ENCODE measurements around the gene MMP15. TPM values are rescaled to one million over a fixed set of nuclear protein-coding genes. Genes with fewer than 3 reads are reported as not detected.
"Not testable (repeated sequence)": the region's sequence is repeated elsewhere in the genome, so short reads cannot be mapped to it uniquely, and the experiment has no call there.

Gene MMP15
- total RNA-seq, 1 experiment from 2014 or later: 4.5 TPM

DNA sequence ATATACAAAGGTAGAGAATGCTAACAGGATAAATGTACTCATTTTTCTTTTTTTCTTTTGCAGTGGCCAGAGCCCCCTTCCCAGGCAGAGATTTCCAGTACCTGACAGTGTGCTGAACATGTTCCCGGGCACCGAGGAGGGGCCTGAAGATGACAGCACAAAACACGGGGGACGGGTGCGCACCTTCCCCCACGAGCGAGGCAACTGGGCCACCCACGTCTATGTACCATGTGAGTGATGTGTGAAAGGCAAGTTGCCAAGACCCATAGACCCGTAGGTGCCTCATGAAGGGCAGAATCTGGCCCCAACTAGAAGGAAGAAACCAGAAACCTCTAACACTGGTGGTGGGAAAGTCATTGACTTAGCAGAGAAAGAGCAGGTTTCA lies 23.1 kb upstream of the MMP15 start:
- TF ChIP-seq, protein P1, sequence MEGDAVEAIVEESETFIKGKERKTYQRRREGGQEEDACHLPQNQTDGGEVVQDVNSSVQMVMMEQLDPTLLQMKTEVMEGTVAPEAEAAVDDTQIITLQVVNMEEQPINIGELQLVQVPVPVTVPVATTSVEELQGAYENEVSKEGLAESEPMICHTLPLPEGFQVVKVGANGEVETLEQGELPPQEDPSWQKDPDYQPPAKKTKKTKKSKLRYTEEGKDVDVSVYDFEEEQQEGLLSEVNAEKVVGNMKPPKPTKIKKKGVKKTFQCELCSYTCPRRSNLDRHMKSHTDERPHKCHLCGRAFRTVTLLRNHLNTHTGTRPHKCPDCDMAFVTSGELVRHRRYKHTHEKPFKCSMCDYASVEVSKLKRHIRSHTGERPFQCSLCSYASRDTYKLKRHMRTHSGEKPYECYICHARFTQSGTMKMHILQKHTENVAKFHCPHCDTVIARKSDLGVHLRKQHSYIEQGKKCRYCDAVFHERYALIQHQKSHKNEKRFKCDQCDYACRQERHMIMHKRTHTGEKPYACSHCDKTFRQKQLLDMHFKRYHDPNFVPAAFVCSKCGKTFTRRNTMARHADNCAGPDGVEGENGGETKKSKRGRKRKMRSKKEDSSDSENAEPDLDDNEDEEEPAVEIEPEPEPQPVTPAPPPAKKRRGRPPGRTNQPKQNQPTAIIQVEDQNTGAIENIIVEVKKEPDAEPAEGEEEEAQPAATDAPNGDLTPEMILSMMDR (conservative IDR thresholded peaks at IDR 0.05; ENCODE audit: low read depth, low read length): no peak
- TF ChIP-seq EZH2 (IDR thresholded peaks at IDR 0.05; ENCODE audit: borderline replicate concordance, low read depth, low read length, poor library complexity, severe bottlenecking): no peak
- POLR2A ChIA-PET (ENCODE audit: low non-redundant PET): no interaction called here
- Histone ChIP-seq H3K27ac (ENCODE audit: low read depth, low read length, poor library complexity, severe bottlenecking) (no peak overlapping the region), H3K36me3 (ENCODE audit: insufficient read depth, low read length, poor library complexity, severe bottlenecking) (peaks cover 23% of the 10 kb centered on the region), H3K4me3 (ENCODE audit: low read depth, low read length, poor library complexity, severe bottlenecking) (peak overlapping the region; percentile 85), H3K4me1 (ENCODE audit: insufficient read depth, low read length, poor library complexity, severe bottlenecking) (peaks cover 19% of the 10 kb centered on the region), H3K27me3 (replicated peaks; ENCODE audit: insufficient read depth, low read depth, low read length, poor library complexity) (no peaks in the 10 kb centered on the region), H3K9me3 (ENCODE audit: low read depth, low read length, poor library complexity, severe bottlenecking) (no peaks in the 10 kb centered on the region)
- DNase-seq (ENCODE audit: low spot score): no peak
- intact Hi-C loops (cut with micrococcal nuclease; ENCODE audit: unreplicated experiment): loop anchor here (5.0 kb wide), 4 partner anchors 205 to 425 kb away; no protein-coding TSS in a partner anchor
- CTCF ChIA-PET: no interaction called here
- no TSS peak for BruUV-seq (replicated peaks)

DNA sequence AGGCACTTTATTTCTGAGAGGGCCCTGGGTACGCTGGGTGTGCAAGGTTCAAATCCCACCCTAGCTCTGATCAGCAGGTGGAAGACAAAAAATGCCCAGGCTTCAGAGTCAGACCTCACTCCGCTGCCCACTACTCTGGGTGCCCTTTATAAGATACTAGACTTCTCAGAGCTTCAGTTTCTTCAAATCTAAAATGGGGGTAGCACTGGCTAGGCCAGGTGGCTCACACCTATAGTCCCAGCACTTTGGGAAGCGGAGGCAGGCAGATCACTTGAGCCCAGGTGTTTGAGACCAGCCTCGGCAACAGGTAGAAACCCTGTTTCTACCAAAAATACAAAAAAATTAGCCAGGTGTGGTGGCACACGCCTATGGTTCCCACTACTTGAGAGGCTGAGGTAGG lies 22.6 kb upstream of the MMP15 start:
- no peak for DNase-seq (ENCODE audit: low spot score)
- Histone ChIP-seq H3K4me3 (ENCODE audit: low read depth, low read length, poor library complexity, severe bottlenecking) (no peak overlapping the region), H3K4me1 (ENCODE audit: insufficient read depth, low read length, poor library complexity, severe bottlenecking) (peaks cover 19% of the 10 kb centered on the region), H3K9me3 (ENCODE audit: low read depth, low read length, poor library complexity, severe bottlenecking) (no peaks in the 10 kb centered on the region), H3K27ac (ENCODE audit: low read depth, low read length, poor library complexity, severe bottlenecking) (no peak overlapping the region), H3K36me3 (ENCODE audit: insufficient read depth, low read length, poor library complexity, severe bottlenecking) (peaks cover 23% of the 10 kb centered on the region), H3K27me3 (replicated peaks; ENCODE audit: insufficient read depth, low read depth, low read length, poor library complexity) (no peaks in the 10 kb centered on the region)
- BruUV-seq (replicated peaks): no TSS peak
- ChIA-PET POLR2A (ENCODE audit: low non-redundant PET) (no interaction called here), CTCF (no interaction called here)
- TF ChIP-seq, protein P1 (conservative IDR thresholded peaks at IDR 0.05; ENCODE audit: low read depth, low read length): no peak
- TF ChIP-seq EZH2 (IDR thresholded peaks at IDR 0.05; ENCODE audit: borderline replicate concordance, low read depth, low read length, poor library complexity, severe bottlenecking): no peak
- intact Hi-C loops (cut with micrococcal nuclease; ENCODE audit: unreplicated experiment): loop anchor here (5.0 kb wide), 4 partner anchors 206 to 426 kb away; no protein-coding TSS in a partner anchor

DNA sequence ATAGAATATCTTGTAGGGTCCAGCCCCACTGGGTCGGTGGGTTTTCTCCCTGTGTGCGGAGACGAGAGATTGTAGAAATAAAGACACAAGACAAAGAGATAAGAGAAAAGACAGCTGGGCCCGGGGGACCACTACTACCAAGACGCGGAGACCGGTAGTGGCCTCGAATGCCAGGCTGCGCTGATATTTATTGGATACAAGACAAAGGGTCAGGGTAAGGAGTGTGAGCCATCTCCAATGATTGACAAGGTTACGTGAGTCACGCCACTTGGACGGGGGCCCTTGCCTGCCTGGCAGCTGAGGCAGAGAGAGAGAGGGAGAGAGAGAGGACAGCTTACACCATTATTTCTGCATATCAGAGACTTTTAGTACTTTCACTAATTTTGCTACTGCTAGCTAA lies 20.8 kb upstream of the MMP15 start:
- H3K27me3 ChIP-seq (replicated peaks; ENCODE audit: insufficient read depth, low read depth, low read length, poor library complexity); H3K27ac ChIP-seq (ENCODE audit: low read depth, low read length, poor library complexity, severe bottlenecking); POLR2A ChIA-PET (ENCODE audit: low non-redundant PET); CTCF ChIA-PET; H3K4me1 ChIP-seq (ENCODE audit: insufficient read depth, low read length, poor library complexity, severe bottlenecking); BruUV-seq (replicated peaks); DNase-seq (ENCODE audit: low spot score); H3K4me3 ChIP-seq (ENCODE audit: low read depth, low read length, poor library complexity, severe bottlenecking); H3K9me3 ChIP-seq (ENCODE audit: low read depth, low read length, poor library complexity, severe bottlenecking): not testable (repeated sequence)
- peaks cover 23% of the 10 kb centered on the region for H3K36me3 ChIP-seq (ENCODE audit: insufficient read depth, low read length, poor library complexity, severe bottlenecking)
- intact Hi-C loops (cut with micrococcal nuclease; ENCODE audit: unreplicated experiment): loop anchor here (1.0 to 5.0 kb wide), 5 partner anchors 105 to 427 kb away; no protein-coding TSS in a partner anchor

DNA sequence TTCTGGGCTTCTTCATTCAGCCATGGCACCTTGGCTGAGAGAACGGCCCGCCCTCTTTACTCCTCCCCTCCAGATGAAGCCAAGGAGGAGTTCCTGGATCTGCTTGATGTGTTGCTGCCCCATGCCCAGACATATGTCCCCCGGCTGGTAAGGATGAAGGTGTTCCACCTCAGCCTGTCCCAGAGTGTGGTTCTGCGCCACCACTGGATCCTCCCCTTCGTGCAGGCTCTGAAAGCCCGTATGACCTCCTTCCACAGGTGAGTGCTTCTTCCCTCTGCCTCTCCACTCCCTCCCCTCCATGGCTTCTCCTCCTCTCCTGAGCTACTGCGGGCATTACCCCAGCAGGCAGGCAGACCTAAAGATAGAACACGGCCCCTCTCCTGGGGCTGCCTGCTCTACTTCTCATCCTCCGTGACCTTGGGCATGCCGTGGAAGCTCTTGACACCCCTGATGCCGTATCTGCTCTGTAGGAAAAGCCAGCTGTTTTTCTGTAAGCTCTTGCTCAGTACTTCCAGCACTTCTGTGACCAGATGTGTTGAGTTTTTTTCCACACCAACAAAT lies 15.6 kb upstream of the MMP15 start:
- intact Hi-C loops (cut with micrococcal nuclease; ENCODE audit: unreplicated experiment): loop anchor here (5.0 kb wide), 1 partner anchor 363 kb away; no protein-coding TSS in a partner anchor
- H3K9me3 ChIP-seq (ENCODE audit: low read depth, low read length, poor library complexity, severe bottlenecking): no peaks in the 10 kb centered on the region
- POLR2A ChIA-PET (ENCODE audit: low non-redundant PET): no interaction called here
- no peaks in the 10 kb centered on the region for H3K27me3 ChIP-seq (replicated peaks; ENCODE audit: insufficient read depth, low read depth, low read length, poor library complexity)
- peaks cover 5% of the 10 kb centered on the region for H3K4me1 ChIP-seq (ENCODE audit: insufficient read depth, low read length, poor library complexity, severe bottlenecking)
- no peak for DNase-seq (ENCODE audit: low spot score)
- CTCF ChIA-PET: interaction anchor here (1.7 kb wide), 1 partner anchor 9 kb away, joined by 4 read pairs; the partner anchor contains the start of gene ZNF319
- H3K4me3 ChIP-seq (ENCODE audit: low read depth, low read length, poor library complexity, severe bottlenecking): no peak overlapping the region
- H3K27ac ChIP-seq (ENCODE audit: low read depth, low read length, poor library complexity, severe bottlenecking): no peak overlapping the region
- BruUV-seq (replicated peaks): no TSS peak
- H3K36me3 ChIP-seq (ENCODE audit: insufficient read depth, low read length, poor library complexity, severe bottlenecking): peaks cover 44% of the 10 kb centered on the region
- TF ChIP-seq, protein P1 (conservative IDR thresholded peaks at IDR 0.05; ENCODE audit: low read depth, low read length): no peak
- no peak for TF ChIP-seq EZH2 (IDR thresholded peaks at IDR 0.05; ENCODE audit: borderline replicate concordance, low read depth, low read length, poor library complexity, severe bottlenecking)
